HPDE6-E6E7 (cell line): ENCODE results near the gene ENDOD1.
"Not testable (repeated sequence)": the region's sequence is repeated elsewhere in the genome, so short reads cannot be mapped to it uniquely, and the experiment has no call there.

ENCODE experiments used
- DNase-seq: peaks from one replicate; pipeline ENCODE4 v3.0.0; 2011; ENCODE audit warnings: missing footprints; ENCODE audit errors: extremely low spot score

Gene ENDOD1

DNA sequence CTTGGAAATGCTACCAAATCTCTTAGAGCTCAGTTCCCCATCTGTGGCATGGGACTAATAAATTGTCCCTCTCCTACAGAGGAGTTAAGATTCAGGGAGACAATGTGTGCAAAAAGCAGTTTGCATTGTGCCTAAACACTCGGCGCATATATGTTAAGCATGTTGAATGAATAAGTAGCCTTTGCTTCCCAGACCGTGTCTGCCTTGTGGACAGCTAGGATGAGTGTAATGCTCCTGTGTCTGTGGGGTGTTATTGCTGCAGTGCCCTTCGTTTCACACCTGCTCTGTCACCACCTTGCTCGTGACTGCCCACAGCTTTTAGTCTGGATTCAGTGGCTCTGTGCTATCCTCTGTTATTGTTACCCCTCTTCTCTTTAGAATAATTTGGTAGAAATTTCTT, 14.1 kb downstream of the ENDOD1 start:
- no peak for DNase-seq

DNA sequence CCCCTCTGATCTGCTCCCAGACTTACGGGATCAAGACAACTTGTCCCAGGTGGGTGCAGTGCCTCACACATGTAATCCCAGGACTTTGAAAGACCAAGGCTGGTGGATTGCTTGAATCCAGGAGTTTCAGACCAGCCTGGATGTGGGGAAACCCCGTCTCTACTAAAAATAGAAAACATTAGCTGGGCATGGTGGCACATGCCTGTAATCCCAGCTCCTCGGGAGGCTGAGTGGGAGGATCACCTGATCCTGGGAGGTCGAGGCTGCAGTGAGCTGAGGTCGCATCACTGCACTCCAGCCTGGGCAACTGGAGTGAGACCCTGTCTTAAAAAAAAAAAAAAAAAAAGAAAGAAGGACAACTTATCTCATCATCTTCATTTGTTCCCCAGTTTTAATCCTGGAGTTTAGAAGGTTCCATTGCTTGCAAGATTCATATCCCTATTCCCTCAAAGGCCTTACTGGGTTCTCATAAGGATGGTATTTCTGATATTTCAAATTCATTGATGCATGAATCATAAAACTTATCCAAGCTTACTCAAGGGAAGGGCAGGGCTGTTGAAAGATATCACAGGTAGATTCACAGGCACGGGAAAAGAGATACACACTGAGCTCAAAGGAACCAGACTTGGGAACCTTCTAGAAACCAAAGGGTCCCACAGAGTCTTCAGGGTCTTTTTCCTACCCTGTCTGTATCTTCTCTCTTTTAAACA, 14.6 kb downstream of the ENDOD1 start:
- no peak for DNase-seq

DNA sequence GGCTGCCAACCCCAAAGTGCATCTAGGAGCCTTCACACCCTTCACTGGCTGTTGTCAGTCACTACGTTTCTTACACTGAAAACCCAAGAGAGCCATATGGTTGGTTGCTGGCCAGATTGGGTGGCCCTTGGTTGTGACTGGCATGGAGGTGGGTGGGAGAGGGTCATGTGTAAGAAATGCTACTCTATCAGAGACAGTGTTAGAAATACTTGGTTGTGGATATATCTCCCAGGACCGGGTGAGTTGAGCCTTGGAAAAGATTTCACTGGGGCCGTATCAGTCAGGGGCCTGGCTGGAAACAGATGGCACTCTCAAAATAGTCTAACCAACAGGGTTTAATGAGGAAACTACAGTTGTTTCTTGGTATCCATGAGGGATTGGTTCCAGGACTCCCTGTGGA, 15.2 kb downstream of the ENDOD1 start:
- DNase-seq: no peak

GRCh38 chr11:95108159-95108611, 18.5 kb downstream of the ENDOD1 start:
- peak; percentile 73 for DNase-seq

GRCh38 chr11:95108671-95109551, 19.3 kb downstream of the ENDOD1 start:
- no peak for DNase-seq

GRCh38 chr11:95111471-95111870, 21.8 kb downstream of the ENDOD1 start:
- not testable (repeated sequence) for DNase-seq

DNA sequence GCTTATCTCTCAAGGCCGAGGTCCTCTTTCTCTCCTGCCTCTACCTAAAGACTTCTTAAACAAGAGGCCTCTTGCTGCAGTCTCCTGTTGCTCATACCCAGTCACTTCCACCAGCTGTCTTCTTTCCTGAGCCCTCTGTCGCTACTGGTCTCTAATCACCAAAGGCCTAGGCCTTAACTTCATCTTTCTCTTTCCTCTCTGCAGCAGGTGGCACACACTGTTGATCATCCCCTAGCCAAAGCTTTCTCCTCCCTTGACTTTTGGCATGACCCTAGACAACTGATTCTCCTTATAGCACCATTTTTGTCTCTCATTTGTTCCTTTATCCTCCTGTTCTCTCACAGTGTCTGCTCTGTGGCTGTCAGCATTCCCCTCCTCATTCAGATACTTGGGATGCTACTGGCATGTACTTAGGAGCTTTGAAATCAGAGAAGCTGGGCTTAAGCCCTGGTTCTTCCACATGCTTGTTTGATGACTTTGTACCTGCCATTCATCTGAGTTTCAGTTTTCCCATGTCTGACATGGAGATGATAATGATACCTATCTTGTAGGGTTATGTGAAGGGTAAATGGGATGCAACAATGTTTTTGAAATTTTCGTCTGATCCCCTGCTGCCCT, 22.4 kb downstream of the ENDOD1 start:
- no peak for DNase-seq

- no peak for DNase-seq
Measured at GRCh38 chr11:95115597-95115996, 26.0 kb downstream of the ENDOD1 start.

DNA sequence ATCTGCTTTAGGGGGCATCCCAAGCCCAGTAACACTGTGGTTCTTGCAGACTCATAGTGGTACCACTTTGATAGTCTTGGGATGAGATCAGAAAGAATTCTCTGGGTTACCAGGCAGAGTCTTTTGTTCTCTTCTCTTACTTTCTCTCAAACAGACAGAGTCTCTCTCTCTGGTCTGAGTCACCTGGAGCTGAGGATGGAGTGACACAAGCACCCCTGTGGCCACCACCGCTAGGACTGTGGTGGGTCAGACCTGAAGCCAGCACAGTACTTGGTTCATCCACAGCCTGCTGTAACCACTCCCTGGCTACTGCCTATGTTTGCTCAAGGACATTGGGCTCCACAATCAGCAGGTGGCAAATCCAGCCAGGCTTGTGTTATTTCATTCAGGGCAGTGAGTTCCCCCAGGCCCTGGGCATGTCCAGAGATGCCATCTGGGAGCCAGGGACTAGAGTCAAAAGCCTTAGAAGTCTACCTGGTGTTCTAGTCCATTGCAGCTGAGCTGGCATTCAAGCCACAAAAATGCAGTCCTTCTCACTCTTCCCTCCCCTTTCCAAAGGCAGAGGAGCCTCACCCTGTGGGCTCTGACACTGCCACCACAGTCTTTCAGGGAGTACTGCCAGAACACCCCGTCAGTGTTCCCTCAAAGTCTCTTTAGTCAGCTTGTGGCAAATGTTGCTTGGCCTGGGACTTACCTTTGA, 29.9 kb downstream of the ENDOD1 start:
- no peak for DNase-seq

GRCh38 chr11:95121698-95122097, 32.1 kb downstream of the ENDOD1 start:
- no peak for DNase-seq

GRCh38 chr11:95123556-95123955, 33.9 kb downstream of the ENDOD1 start:
- no peak for DNase-seq

GRCh38 chr11:95128602-95129001, 39.0 kb downstream of the ENDOD1 start:
- DNase-seq: no peak

DNA sequence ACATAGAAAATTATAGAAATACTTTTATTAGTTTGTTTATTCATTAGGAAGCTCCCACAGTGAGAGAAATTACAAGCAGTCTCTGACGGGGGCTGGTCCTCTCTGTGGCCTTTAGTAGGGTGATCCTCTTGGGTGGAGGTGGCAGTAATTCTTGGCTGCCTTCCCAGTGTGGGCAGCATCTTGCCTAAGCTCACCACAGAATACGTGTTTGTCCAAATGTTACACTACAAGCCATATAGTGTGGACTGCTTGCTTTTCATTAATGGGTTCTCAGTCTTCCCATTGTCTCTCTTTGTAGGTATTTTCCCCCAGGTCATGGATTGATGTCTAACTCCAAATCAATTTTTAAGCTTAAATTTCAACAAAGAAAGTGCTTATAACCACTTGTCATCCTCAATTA, 43.3 kb downstream of the ENDOD1 start:
- no peak for DNase-seq

DNA sequence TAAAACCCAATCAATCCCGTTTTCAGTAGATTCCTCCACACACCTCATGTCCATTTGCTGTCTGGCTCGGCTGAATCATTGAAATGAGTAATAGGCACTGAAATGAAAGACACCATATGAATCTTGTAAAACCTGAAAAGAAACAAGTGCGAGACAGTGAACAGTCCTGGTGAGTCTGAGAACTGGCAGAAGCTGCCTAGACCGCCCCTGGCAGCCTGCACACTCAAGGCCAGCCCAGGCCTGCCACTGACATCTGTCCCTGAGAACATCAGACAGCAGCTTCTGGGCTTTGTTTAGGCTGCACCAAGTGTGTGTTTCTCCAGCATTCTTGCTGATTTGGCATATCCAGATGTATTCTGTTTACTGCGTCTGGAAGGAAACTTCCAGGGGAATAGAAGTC, 44.8 kb downstream of the ENDOD1 start:
- peak; percentile 93 for DNase-seq

DNA sequence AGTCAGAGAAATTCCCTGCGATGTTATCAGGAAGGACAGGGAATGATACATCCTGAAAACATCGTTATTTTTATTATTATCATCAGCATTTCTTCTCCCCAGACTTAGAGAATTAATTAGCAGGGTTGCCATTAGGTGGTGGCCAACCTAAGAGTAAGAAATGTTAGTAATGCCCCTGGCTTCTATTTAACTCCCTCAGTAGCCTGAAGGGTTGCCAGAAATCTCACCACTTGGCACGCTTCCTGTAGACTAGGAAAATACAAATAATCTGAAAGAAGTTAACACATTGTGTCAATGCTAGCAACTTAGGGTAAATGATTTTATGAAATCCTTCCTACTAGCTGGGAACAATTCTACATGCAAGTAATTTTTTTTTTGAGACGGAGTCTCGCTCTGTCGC, 45.5 kb downstream of the ENDOD1 start:
- DNase-seq: no peak

- DNase-seq: no peak
Measured at GRCh38 chr11:95135880-95136279, 46.2 kb downstream of the ENDOD1 start.

- DNase-seq: not testable (repeated sequence)
Measured at GRCh38 chr11:95136747-95137146, 47.1 kb downstream of the ENDOD1 start.

GRCh38 chr11:95137299-95137698, 47.7 kb downstream of the ENDOD1 start:
- no peak for DNase-seq

DNA sequence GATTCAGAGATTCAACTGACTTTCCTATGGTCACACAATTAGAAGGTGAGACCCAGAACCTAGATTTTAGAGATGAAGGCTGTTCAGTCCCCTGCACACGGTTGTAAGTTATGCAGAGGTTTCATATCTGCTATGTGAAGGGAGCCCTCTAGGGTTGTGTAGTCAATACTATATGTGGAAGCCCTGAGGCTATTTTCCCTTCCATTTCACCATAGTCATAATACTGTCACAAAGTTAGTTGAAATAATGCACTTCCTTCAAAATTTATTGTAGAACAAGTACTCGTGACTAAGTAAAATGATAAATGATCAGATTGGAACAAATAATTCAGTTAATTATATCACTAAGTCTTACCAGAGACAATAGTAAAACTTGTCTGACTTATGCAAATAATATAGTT, 48.8 kb downstream of the ENDOD1 start:
- DNase-seq: no peak

DNA sequence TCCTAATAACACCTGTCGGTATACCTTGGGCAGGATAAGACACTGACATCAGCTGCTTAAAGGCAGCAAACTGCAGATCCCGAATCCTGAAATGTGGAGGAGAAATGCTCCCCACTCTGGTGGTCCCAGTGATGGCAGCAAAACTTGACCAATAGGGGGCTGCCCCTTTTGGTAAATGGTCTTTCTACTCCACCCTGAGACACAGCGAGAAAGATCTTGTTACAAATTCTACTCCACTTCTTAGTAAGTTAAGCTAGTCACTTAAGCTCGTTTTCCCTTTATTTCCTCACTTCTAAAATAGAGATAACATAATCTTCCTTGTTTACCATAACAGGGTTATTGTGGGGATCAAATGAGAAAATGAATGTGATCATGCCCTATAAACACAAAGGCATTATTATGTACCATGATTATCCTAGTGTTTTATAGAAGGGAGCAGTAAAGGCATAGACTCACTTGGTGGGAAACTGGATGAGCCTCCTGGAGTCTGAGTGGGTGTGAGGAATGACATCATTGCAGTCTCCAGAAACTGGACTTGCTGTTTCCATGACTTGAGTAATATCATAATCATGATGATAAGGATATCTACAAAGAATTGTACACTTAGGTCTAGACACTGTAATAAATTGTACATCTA, 50.9 kb downstream of the ENDOD1 start:
- DNase-seq: no peak

DNA sequence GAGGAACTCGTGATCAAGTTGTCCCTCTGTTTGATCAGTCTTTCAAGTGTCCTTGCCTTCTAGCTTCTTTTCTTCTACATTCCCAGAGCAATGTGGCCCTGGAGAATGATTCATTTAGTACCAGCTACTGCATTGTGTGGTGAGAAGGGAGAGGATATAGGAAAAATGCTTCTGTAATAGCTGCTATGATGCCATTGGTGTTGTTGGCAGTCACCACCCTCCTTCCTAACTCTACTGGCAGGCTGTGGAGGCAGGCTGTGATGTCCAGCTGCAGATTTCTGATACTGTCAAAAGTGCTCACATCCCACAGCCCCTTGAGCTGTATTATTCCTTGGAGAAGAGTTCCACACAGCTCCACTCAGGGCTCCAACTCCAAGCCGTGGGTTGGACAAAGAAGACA, 52.8 kb downstream of the ENDOD1 start:
- DNase-seq: no peak
